Hematopoietic multipotent progenitor cell treated with erythropoietin and hydrocortisone succinate and interleukin-3 and kit ligand, for 6 days (in vitro differentiated cells): Measurements from ENCODE around the gene ASIC4.

Experiments used
- DNase-seq: peaks from one replicate; pipeline ENCODE4 v3.0.0-alpha.2; 2015

Gene ASIC4

GRCh38 chr2:219570924-219571310 lies 56.6 kb downstream of the ASIC4 start:
- no peak for DNase-seq

GRCh38 chr2:219571311-219572236 lies 57.3 kb downstream of the ASIC4 start, which contains the start of gene OBSL1:
Gene OBSL1 (minus strand): TSS chr2:219571539. CDS start chr2:219571232, 307 bp downstream.
- peak; percentile 78 for DNase-seq

- no peak for DNase-seq
These were observed 58.1 kb downstream of the ASIC4 start, which contains the start of gene INHA for GRCh38 chr2:219572237-219573001. Gene INHA (plus strand): TSS chr2:219572310. CDS start chr2:219572375, 65 bp downstream.

GRCh38 chr2:219573166-219573565 lies 58.9 kb downstream of the ASIC4 start:
- DNase-seq, result no peak

GRCh38 chr2:219574484-219575311 lies 60.4 kb downstream of the ASIC4 start:
- DNase-seq, result no peak

GRCh38 chr2:219575566-219576504 lies 61.6 kb downstream of the ASIC4 start:
- no peak for DNase-seq

GRCh38 chr2:219576505-219577388 lies 62.5 kb downstream of the ASIC4 start:
- DNase-seq, result no peak

- DNase-seq, result peak; percentile 70
These were observed 64.7 kb downstream of the ASIC4 start for GRCh38 chr2:219578811-219579613.

- no peak for DNase-seq
These were observed 67.1 kb downstream of the ASIC4 start for GRCh38 chr2:219581346-219581745.
